H1 (cell line): ENCODE measurements around the gene STIMATE. TPM values are rescaled to one million over a fixed set of nuclear protein-coding genes. Genes with fewer than 3 reads are reported as not detected.

Experiments
- CTCF ChIA-PET: fragments of 300-600 bp; sonication (Branson Sonifier 250); formaldehyde crosslinking; loops from one replicate; lab custom pipeline; 2021; ENCODE audit not compliant: partially characterized antibody; lab: Charles Lee
- POLR2A ChIA-PET: fragments of 300-600 bp; sonication (Branson Sonifier 250); formaldehyde crosslinking; loops from one replicate; lab custom pipeline; 2021; ENCODE audit warnings: inconsistent platforms; ENCODE audit not compliant: partially characterized antibody; lab: Charles Lee
- DNase-seq, 2 experiments: peaks; one replicate each; pipeline versions ENCODE4 v3.0.0 to v3.0.0-alpha.2; 2010 to 2022; ENCODE audit warnings: low spot score in 2 of 2, low read depth in 1 of 2, mixed read lengths in 1 of 2
- FAIRE-seq: peaks from 2 replicates; lab custom pipeline; 2011; peaks lifted over from hg19 to GRCh38; lab: Jason Lieb, UNC
- H2AFZ ChIP-seq: 2 replicates; pipeline ENCODE4 v1.8.1; 2012; ENCODE audit warnings: low read length, inconsistent platforms
- H2AK5ac ChIP-seq: 2 replicates; pipeline ENCODE4 v1.6.1; 2013; ENCODE audit warnings: low read depth, low read length
- H2BK120ac ChIP-seq: replicated peaks from 2 replicates; pipeline ENCODE3; 2013; ENCODE audit warnings: low read depth, low read length, inconsistent platforms
- H2BK12ac ChIP-seq: 2 replicates; pipeline ENCODE4 v1.6.1; 2013; ENCODE audit warnings: low read depth, low read length
- H2BK15ac ChIP-seq: 2 replicates; pipeline ENCODE4 v1.6.1; 2013; ENCODE audit warnings: low read length
- H2BK20ac ChIP-seq: 2 replicates; pipeline ENCODE4 v1.6.1; 2013; ENCODE audit warnings: low read length
- H2BK5ac ChIP-seq: 2 replicates; pipeline ENCODE4 v1.6.1; 2013; ENCODE audit warnings: low read depth, low read length
- H3K14ac ChIP-seq: 2 replicates; pipeline ENCODE4 v1.6.1; 2013; ENCODE audit warnings: inconsistent platforms; ENCODE audit not compliant: insufficient read length
- H3K18ac ChIP-seq: 2 replicates; pipeline ENCODE4 v1.6.1; 2013; ENCODE audit warnings: low read length; ENCODE audit errors: extremely low read depth
- H3K23ac ChIP-seq: 2 replicates; pipeline ENCODE4 v1.6.1; 2013; ENCODE audit warnings: inconsistent platforms; ENCODE audit not compliant: insufficient read length
- H3K23me2 ChIP-seq: 2 replicates; pipeline ENCODE4 v1.6.1; 2013; ENCODE audit warnings: low read depth, low read length
- H3K27ac ChIP-seq: 2 replicates; pipeline ENCODE4 v1.6.1; 2011; ENCODE audit warnings: low read depth, low read length, inconsistent platforms
- H3K27me3 ChIP-seq, 4 experiments: replicated peaks in 1 of 4; 1 replicate in 1 of 4; 2 replicates in 3 of 4; pipeline versions ENCODE4 v1.6.1 to v1.8.1; 2011 to 2013; ENCODE audit warnings: low read length in 3 of 4, mild to moderate bottlenecking in 3 of 4, inconsistent platforms in 2 of 4, mixed read lengths in 2 of 4, moderate library complexity in 1 of 4; ENCODE audit not compliant: control insufficient read depth in 3 of 4, insufficient read depth in 3 of 4; ENCODE audit errors: extremely low read depth in 1 of 4
- H3K36me3 ChIP-seq, 4 experiments: 2 replicates each; pipeline versions ENCODE4 v1.6.1 to v1.8.1; 2011 to 2013; ENCODE audit warnings: mild to moderate bottlenecking in 4 of 4, low read length in 3 of 4, moderate library complexity in 2 of 4, control low read depth in 1 of 4, inconsistent platforms in 1 of 4; ENCODE audit not compliant: insufficient read depth in 4 of 4, control insufficient read depth in 2 of 4
- H3K4ac ChIP-seq: replicated peaks from 2 replicates; pipeline ENCODE3; 2013; ENCODE audit warnings: low read length, low read depth, mixed read lengths, inconsistent platforms; ENCODE audit not compliant: insufficient read length
- H3K4me1 ChIP-seq, 4 experiments: replicated peaks in 1 of 4; 1 replicate in 1 of 4; 2 replicates in 3 of 4; pipeline versions ENCODE4 v1.6.1 to v1.8.1; 2011 to 2013; ENCODE audit warnings: low read length in 3 of 4, inconsistent platforms in 2 of 4, mixed read lengths in 1 of 4; ENCODE audit not compliant: insufficient read depth in 4 of 4, control insufficient read depth in 3 of 4
- H3K4me2 ChIP-seq, 2 experiments: 2 replicates each; pipeline versions ENCODE4 v1.6.1 to v1.8.1; 2011 to 2013; ENCODE audit warnings: low read depth in 2 of 2, low read length in 2 of 2, control low read depth in 1 of 2, inconsistent platforms in 1 of 2, mild to moderate bottlenecking in 1 of 2; ENCODE audit not compliant: insufficient read depth in 1 of 2
- H3K4me3 ChIP-seq, 4 experiments: fragments of 200-600, 300-600 bp in 1 of 4; sonication (generic), shearing (Covaris generic), sonication (Bioruptor Twin) in 1 of 4; 2 replicates each; pipeline versions ENCODE4 v1.5.1 to v1.8.1; 2011 to 2016; ENCODE audit warnings: low read length in 4 of 4, low read depth in 3 of 4, control low read depth in 2 of 4, inconsistent platforms in 2 of 4, mild to moderate bottlenecking in 2 of 4, mixed read lengths in 1 of 4, moderate library complexity in 1 of 4; ENCODE audit not compliant: insufficient read depth in 2 of 4; ENCODE audit errors: extremely low read depth in 1 of 4
- H3K56ac ChIP-seq: replicated peaks from 2 replicates; pipeline ENCODE3; 2013; ENCODE audit warnings: low read depth, mild to moderate bottlenecking, mixed read lengths, low read length, inconsistent platforms; ENCODE audit not compliant: insufficient read length
- H3K79me1 ChIP-seq: 2 replicates; pipeline ENCODE4 v1.6.1; 2013; ENCODE audit warnings: low read depth, low read length, control low read depth
- H3K79me2 ChIP-seq, 2 experiments: 2 replicates each; pipeline versions ENCODE4 v1.6.1 to v1.8.1; 2012 to 2013; ENCODE audit warnings: low read length in 2 of 2, mild to moderate bottlenecking in 2 of 2, inconsistent platforms in 1 of 2; ENCODE audit not compliant: insufficient read depth in 2 of 2, control insufficient read depth in 1 of 2
- H3K9ac ChIP-seq, 4 experiments: replicated peaks in 1 of 4; 1 replicate in 1 of 4; 2 replicates in 3 of 4; pipeline versions ENCODE4 v1.6.1 to v1.8.1; 2011 to 2013; ENCODE audit warnings: low read depth in 3 of 4, low read length in 3 of 4, control low read depth in 2 of 4, mild to moderate bottlenecking in 2 of 4, moderate library complexity in 2 of 4, inconsistent platforms in 1 of 4; ENCODE audit errors: extremely low read depth in 1 of 4
- H3K9me3 ChIP-seq, 2 experiments: 2 replicates each; pipeline versions ENCODE4 v1.6.1 to v1.8.1; 2012 to 2013; ENCODE audit warnings: mild to moderate bottlenecking in 2 of 2, moderate library complexity in 2 of 2, control low read depth in 1 of 2, inconsistent platforms in 1 of 2, low read depth in 1 of 2, low read length in 1 of 2, mixed read lengths in 1 of 2; ENCODE audit not compliant: insufficient read depth in 2 of 2
- H4K20me1 ChIP-seq, 2 experiments: replicated peaks in 1 of 2; 2 replicates each; pipeline versions ENCODE3 to v1.8.1; 2011 to 2013; ENCODE audit warnings: inconsistent platforms in 2 of 2, low read length in 2 of 2, mild to moderate bottlenecking in 1 of 2; ENCODE audit not compliant: insufficient read depth in 2 of 2, control insufficient read depth in 1 of 2
- H4K5ac ChIP-seq: 2 replicates; pipeline ENCODE4 v1.6.1; 2013; ENCODE audit warnings: low read length, low read depth, mixed read lengths, inconsistent platforms; ENCODE audit not compliant: insufficient read length
- H4K8ac ChIP-seq: 2 replicates; pipeline ENCODE4 v1.8.0; 2013; ENCODE audit warnings: mild to moderate bottlenecking, moderate library complexity, low read length, inconsistent platforms; ENCODE audit not compliant: insufficient read depth; ENCODE audit errors: extremely low read depth
- H4K91ac ChIP-seq: replicated peaks from 2 replicates; pipeline ENCODE3; 2013; ENCODE audit warnings: low read length, mixed read lengths, inconsistent platforms; ENCODE audit not compliant: insufficient read length
- ASH2L ChIP-seq: fragments of 200-600, 300-600 bp; sonication (generic); IDR thresholded peaks from one replicate; pipeline ENCODE4 v1.7.1; 2017; ENCODE audit warnings: low read length
- BCL11A ChIP-seq, 2 experiments: IDR thresholded peaks; one replicate each; pipeline ENCODE4 v1.6.1; 2011; ENCODE audit warnings: low read depth in 2 of 2, low read length in 2 of 2, mild to moderate bottlenecking in 2 of 2
- CEBPB ChIP-seq: IDR thresholded peaks from 2 replicates; pipeline ENCODE4 v1.6.1; 2012; ENCODE audit warnings: low read depth, low read length
- CHD2 ChIP-seq: IDR thresholded peaks from 2 replicates; pipeline ENCODE4 v1.6.1; 2012; ENCODE audit warnings: low read length, improper control_type of control experiment
- CTCF ChIP-seq, 3 experiments: IDR thresholded peaks; 1 replicate in 2 of 3; 2 replicates in 1 of 3; pipeline versions ENCODE4 v1.5.1 to v1.6.1; 2011; ENCODE audit warnings: low read length in 3 of 3, mild to moderate bottlenecking in 3 of 3, inconsistent platforms in 2 of 3, low read depth in 1 of 3, moderate library complexity in 1 of 3; ENCODE audit not compliant: insufficient read depth in 1 of 3; ENCODE audit errors: control extremely low read depth in 1 of 3
- GABPA ChIP-seq: IDR thresholded peaks from 2 replicates; pipeline ENCODE4 v1.6.1; 2011; ENCODE audit warnings: mild to moderate bottlenecking, low read length, moderate library complexity, borderline replicate concordance; ENCODE audit not compliant: insufficient read depth
- POLR2AphosphoS5 ChIP-seq: IDR thresholded peaks from 2 replicates; pipeline ENCODE4 v1.6.1; 2011; ENCODE audit warnings: low read depth, low read length
- RAD21 ChIP-seq, 2 experiments: IDR thresholded peaks in 1 of 2; conservative IDR thresholded peaks in 1 of 2; 2 replicates each; pipeline ENCODE4 v1.6.1; 2011; ENCODE audit warnings: low read depth in 2 of 2, low read length in 2 of 2, improper control_type of control experiment in 1 of 2, inconsistent platforms in 1 of 2, mild to moderate bottlenecking in 1 of 2, moderate library complexity in 1 of 2
- SAP30 ChIP-seq: fragments of 300-600 bp; sonication (generic); IDR thresholded peaks from 2 replicates; pipeline ENCODE4 v1.7.1; 2012; ENCODE audit warnings: low read length, moderate library complexity, mild to moderate bottlenecking, inconsistent platforms; ENCODE audit not compliant: insufficient read depth, insufficient replicate concordance
- SIRT6 ChIP-seq: IDR thresholded peaks from one replicate; pipeline ENCODE4 v1.7.1; 2012; ENCODE audit warnings: low read length, inconsistent platforms
- TAF7 ChIP-seq: optimal IDR thresholded peaks from 2 replicates; pipeline ENCODE3; 2011; ENCODE audit warnings: low read depth, mild to moderate bottlenecking, inconsistent platforms, low read length, moderate library complexity, borderline replicate concordance
- TCF12 ChIP-seq: IDR thresholded peaks from 2 replicates; pipeline ENCODE4 v1.6.1; 2011; ENCODE audit warnings: low read depth, mild to moderate bottlenecking, low read length
- WGBS, 2 experiments: shearing (Covaris generic) in 1 of 2; methylation state at CpG; one replicate each; pipeline versions ENCODE4 v1.1.6 to v1.1.7; 2013 to 2015; ENCODE audit warnings: low lambda C conversion rate in 2 of 2, mixed read lengths in 2 of 2, inconsistent platforms in 1 of 2, low coverage in 1 of 2, missing lambda C conversion rate in 1 of 2; ENCODE audit not compliant: insufficient replicate concordance in 2 of 2, insufficient coverage in 1 of 2, insufficient read length in 1 of 2; ENCODE audit errors: extremely low coverage in 1 of 2, missing lambda C conversion rate in 1 of 2; 5-methylcytosine and 5-hydroxymethylcytosine counted together
- polyA plus RNA-seq, 7 experiments: library from polyadenylated mRNA; depleted of rRNA in 3 of 7; stranded (reverse) in 5 of 7; unstranded in 2 of 7; fragments of >200 nt in 5 of 7; fragments of 200-250 nt in 2 of 7; gene quantifications; 1 replicate in 5 of 7; 2 replicates in 1 of 7; 4 replicates in 1 of 7; pipeline versions ENCODE4 v1.2.1 to v1.2.3, GENCODE V29; 2011 to 2013; ENCODE audit warnings: missing spikeins in 2 of 7, mixed read lengths in 2 of 7
- total RNA-seq: library from RNA; stranded (reverse); fragmentation: NEBNext Ultra II Directional; extraction: Animal tissue kit (Norgen Biotek cat#: 25700); gene quantifications from 2 replicates; pipeline ENCODE4 v1.2.1, GENCODE V29; 2021

STIMATE gene
- total and polyA plus RNA-seq, 2 of the 8 experiments (the other 6 are each of a cell fraction or from before 2014, with no cell fraction given): 17.5 to 22.1 TPM

DNA sequence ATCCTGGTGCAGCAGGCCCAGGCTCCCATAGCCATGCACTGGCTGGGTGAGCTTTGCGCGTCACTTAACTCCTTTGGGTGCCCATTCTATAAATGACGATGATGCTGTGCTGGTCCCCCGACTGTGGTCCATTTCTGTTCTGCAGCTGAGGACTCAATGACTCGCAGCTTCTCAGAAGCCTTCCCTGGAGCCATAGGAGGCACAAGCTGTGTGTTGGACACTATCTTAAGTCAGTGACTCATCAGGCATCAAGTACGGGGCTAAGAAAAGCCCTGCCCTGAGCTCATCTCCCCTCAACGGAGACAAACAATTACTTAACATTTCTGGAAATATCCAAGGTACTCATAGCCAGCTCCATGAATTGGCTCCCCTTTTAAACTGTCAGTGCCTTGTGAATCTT lies 48.7 kb downstream of the STIMATE start:
- Histone ChIP-seq H4K5ac (no peak overlapping the region), H3K56ac (no peak overlapping the region), H3K23me2 (no peaks in the 10 kb centered on the region), H4K8ac (no peak overlapping the region), H3K4me1 (no peaks in the 10 kb centered on the region), H2BK120ac (no peak overlapping the region), H3K4me3 (no peak overlapping the region), H3K9ac (no peak overlapping the region), H4K91ac (no peak overlapping the region), H3K4ac (no peak overlapping the region), H2BK12ac (no peak overlapping the region), H3K23ac (no peak overlapping the region), H3K14ac (no peak overlapping the region), H2AFZ (no peak overlapping the region), H3K9me3 (no peaks in the 10 kb centered on the region), H3K27ac (no peak overlapping the region), H3K36me3 (peaks cover 3 to 13% (median 7%) of the 10 kb centered on the region in 4 experiments; a peak in 7 of 8 replicates), H2BK20ac (no peak overlapping the region), H2BK5ac (no peak overlapping the region), H3K79me1 (no peaks in the 10 kb centered on the region), H3K27me3 (no peaks in the 10 kb centered on the region), H2AK5ac (no peak overlapping the region), H4K20me1 (peaks cover 0 to 2% of the 10 kb centered on the region in 2 experiments), H3K4me2 (no peak overlapping the region), H3K79me2 (no peaks in the 10 kb centered on the region), H3K18ac (no peak overlapping the region), H2BK15ac (no peak overlapping the region)
- DNase-seq: no peak
- 77% methylated on average over 7 of the region's 7 CpGs; no CpG with 5 or more reads in 1 of the 2 experiments for WGBS, 2 experiments
- CTCF ChIA-PET: interaction anchor here (0.6 to 3.5 kb wide), 16 partner anchors 8 to 374 kb away, joined by 3 to 35 read pairs (median 4); no protein-coding TSS in a partner anchor
- FAIRE-seq: no peak
- POLR2A ChIA-PET: interaction anchor here (1.1 to 1.2 kb wide), 2 partner anchors 49 to 139 kb away, joined by 3 to 5 read pairs; partner anchors contain the start of gene STIMATE
- TF ChIP-seq TAF7 (no peak), BCL11A (IDR thresholded peaks at IDR 0.05; ENCODE audit: low read depth in 2 of 2, low read length in 2 of 2) (no peak), TCF12 (no peak), CEBPB (no peak), RAD21 (IDR thresholded peaks at IDR 0.05 in 1 of 2, conservative IDR thresholded peaks at IDR 0.05 in 1 of 2; ENCODE audit: low read depth in 2 of 2, low read length in 2 of 2) (no peak), CTCF (IDR thresholded peaks at IDR 0.05; ENCODE audit: control extremely low read depth in 1 of 3, insufficient read depth in 1 of 3, low read depth in 1 of 3, low read length in 3 of 3) (no peak), CHD2 (no peak), GABPA (no peak), SIRT6 (no peak), SAP30 (no peak), POLR2AphosphoS5 (no peak), ASH2L (no peak)
